HFFc6 (cell line): ENCODE data around the gene EVC2. TPM values are rescaled to one million over a fixed set of nuclear protein-coding genes. Genes with fewer than 3 reads are reported as not detected.

ENCODE experiments used
- DNase-seq: peaks from one replicate; pipeline ENCODE4 v3.0.0-alpha.2; 2018
- H3K27ac Mint-ChIP-seq: 2 replicates; pipeline ENCODE4 v1.8.0; 2020; ENCODE audit warnings: mild to moderate bottlenecking, mixed read lengths
- H3K27me3 Mint-ChIP-seq: 2 replicates; pipeline ENCODE4 v1.8.0; 2021; ENCODE audit warnings: mild to moderate bottlenecking, moderate library complexity, mixed read lengths; ENCODE audit not compliant: insufficient read depth
- H3K36me3 Mint-ChIP-seq: 2 replicates; pipeline ENCODE4 v1.8.0; 2021; ENCODE audit warnings: low read depth, mixed read lengths
- H3K4me1 Mint-ChIP-seq: 2 replicates; pipeline ENCODE4 v1.8.0; 2020; ENCODE audit warnings: low read depth, mixed read lengths
- H3K4me3 Mint-ChIP-seq: 2 replicates; pipeline ENCODE4 v1.8.0; 2020; ENCODE audit warnings: mild to moderate bottlenecking, moderate library complexity, mixed read lengths
- H3K9me3 Mint-ChIP-seq: 2 replicates; pipeline ENCODE4 v1.8.0; 2020; ENCODE audit warnings: mild to moderate bottlenecking, mixed read lengths
- total RNA-seq, 6 experiments: library from RNA; stranded (reverse); fragmentation: NEBNext Ultra II Directional; extraction: Animal tissue kit (Norgen Biotek cat#: 25700); gene quantifications; 2 replicates in 1 of 6; 3 replicates in 5 of 6; pipeline ENCODE4 v1.2.3, GENCODE V29; 2021
- TF ChIP-seq, protein P1 (sequence below): fragments of 200-600 bp; sonication (generic); IDR thresholded peaks from 2 replicates; pipeline ENCODE4 v1.5.0; 2021; ENCODE audit warnings: antibody characterized with exemption, mild to moderate bottlenecking

Gene EVC2
- total RNA-seq, 6 experiments from 2014 or later: 3.0 to 4.1 (median 3.8) TPM

DNA sequence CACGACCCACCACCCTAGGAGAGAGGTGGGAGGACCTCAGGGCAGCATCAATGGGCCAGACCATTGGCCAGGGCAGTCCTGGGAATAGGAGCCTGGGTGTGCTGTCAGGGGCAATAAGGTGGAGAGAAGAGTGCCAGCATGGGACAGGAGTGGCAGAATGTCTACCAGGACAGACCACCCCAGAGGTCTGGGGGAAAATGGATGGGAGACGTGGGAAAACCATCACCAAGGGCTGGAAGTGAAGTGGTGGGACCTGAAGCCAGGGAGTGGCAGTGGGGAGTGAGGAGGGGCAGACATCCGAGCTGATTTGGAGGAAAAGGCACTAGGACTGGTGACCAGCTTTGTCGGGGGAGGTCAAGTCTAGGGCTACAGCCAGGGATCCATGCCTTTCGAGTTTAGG lies 993 bp downstream of the EVC2 start:
- peak overlapping the region; percentile 78 for H3K27ac Mint-ChIP-seq

DNA sequence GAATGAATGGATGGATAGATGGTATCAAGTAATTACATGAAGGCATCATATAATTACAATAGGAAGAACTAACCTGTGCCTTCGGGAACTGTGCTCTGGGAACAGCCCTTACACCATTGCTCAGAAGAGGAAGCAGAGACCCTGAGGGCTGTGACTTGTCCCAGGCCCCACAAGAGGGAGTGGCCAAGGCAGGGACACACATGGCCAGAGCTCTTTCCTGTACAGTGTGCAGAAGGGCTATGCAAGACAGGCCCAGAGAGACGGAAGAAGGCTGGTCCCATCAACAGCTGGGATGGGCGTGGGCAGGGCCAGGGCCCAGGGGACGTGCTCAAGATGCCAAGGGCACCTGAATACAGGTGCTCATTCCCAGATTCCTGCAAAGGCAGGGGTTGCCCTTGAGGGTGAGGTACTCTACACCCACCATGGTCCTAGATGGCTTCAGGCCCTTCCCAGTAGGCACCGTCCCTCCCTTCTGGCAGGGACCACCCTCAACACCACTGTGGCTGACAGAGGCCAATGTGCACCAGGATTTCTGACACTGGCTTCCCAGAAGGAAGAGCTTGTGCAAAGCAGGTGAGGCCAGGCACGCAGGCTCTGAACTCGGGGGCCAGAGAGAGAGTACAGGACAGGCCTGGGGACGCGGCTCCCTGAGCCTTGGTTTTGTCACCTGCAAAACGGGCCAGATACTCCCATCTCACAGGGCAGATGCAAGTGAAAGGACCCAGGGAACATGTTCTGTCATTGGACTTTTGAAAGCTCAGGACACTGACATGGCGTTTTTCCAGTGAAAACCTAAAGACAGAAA lies 1.7 kb downstream of the EVC2 start:
- Mint-ChIP-seq H3K36me3 (peaks cover 19% of the 10 kb centered on the region), H3K27ac (peak overlapping the region; percentile 78; the same call in 1 of the 2 replicates), H3K9me3 (no peaks in the 10 kb centered on the region; the same call in 1 of the 2 replicates), H3K4me1 (peaks cover 34% of the 10 kb centered on the region), H3K27me3 (peaks cover 2% of the 10 kb centered on the region; the same call in 1 of the 2 replicates), H3K4me3 (peak overlapping the region; percentile 86)
- TF ChIP-seq, protein P1, sequence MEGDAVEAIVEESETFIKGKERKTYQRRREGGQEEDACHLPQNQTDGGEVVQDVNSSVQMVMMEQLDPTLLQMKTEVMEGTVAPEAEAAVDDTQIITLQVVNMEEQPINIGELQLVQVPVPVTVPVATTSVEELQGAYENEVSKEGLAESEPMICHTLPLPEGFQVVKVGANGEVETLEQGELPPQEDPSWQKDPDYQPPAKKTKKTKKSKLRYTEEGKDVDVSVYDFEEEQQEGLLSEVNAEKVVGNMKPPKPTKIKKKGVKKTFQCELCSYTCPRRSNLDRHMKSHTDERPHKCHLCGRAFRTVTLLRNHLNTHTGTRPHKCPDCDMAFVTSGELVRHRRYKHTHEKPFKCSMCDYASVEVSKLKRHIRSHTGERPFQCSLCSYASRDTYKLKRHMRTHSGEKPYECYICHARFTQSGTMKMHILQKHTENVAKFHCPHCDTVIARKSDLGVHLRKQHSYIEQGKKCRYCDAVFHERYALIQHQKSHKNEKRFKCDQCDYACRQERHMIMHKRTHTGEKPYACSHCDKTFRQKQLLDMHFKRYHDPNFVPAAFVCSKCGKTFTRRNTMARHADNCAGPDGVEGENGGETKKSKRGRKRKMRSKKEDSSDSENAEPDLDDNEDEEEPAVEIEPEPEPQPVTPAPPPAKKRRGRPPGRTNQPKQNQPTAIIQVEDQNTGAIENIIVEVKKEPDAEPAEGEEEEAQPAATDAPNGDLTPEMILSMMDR: no peak
- DNase-seq: no peak

More for the DNA sequence above, 993 bp downstream of the EVC2 start:
- H3K9me3 Mint-ChIP-seq: no peaks in the 10 kb centered on the region; the same call in 1 of the 2 replicates
- H3K36me3 Mint-ChIP-seq: peaks cover 14% of the 10 kb centered on the region
- H3K4me1 Mint-ChIP-seq: peaks cover 41% of the 10 kb centered on the region
- DNase-seq: no peak
- TF ChIP-seq, protein P1: no peak
- peak overlapping the region; percentile 86 for H3K4me3 Mint-ChIP-seq
- H3K27me3 Mint-ChIP-seq: peaks cover 2% of the 10 kb centered on the region; the same call in 1 of the 2 replicates

DNA sequence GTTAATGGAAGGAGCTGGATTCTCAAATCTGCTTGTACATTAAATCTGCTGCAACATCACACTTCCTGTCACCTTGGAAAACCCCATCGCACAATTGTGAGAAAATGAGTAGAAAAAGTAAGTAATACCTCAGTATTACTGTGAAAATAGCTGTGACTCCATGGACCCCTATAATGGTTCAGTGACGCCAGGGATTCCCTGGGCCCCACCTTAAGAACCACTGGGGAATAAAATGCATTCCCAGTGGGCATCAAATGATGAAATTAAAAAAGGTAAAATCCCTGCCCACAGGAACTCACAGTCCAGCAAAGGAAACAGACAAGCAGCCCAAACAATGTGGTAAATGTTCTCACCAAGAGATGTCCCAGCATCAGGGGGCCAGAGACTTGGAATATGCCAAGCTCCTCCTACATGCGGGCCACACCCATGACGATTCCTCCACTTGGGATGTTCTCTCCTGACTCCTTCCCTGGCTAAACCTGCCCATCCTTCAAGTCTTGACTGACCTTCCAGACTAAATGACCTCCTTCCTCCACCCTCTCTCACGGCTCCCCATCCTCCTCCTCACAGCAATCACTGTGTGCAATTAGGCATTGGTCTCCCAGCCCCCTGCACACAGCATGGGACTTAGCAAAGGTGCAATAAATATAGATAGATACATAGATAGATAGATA lies 2.6 kb downstream of the EVC2 start:
- Mint-ChIP-seq H3K9me3 (no peaks in the 10 kb centered on the region; the same call in 1 of the 2 replicates), H3K27me3 (peaks cover 2% of the 10 kb centered on the region; the same call in 1 of the 2 replicates)

DNA sequence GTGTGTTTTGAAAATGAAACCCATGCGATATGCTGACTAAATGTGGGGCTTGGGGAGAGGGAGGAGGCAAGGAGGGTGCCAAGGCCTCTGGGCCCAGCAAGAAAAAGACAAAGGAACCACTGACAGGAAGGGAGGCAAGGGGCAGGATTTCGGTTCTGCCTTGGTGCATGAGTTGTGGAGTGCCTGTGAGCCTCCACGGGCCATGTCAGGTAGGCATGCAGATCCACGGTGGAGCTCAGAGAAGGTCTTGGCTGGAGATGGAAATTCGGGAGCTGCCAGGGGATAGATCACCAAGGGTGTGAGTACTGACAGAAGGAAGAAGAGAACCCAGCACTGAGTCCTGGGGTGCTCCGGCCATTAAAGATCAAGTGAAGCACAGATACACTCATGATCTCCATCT lies 4.1 kb downstream of the EVC2 start:
- no peak overlapping the region for H3K27ac Mint-ChIP-seq
- no peak overlapping the region for H3K4me3 Mint-ChIP-seq

More for the DNA sequence above, 2.6 kb downstream of the EVC2 start:
- H3K27ac Mint-ChIP-seq: no peak overlapping the region
- TF ChIP-seq, protein P1: no peak
- H3K36me3 Mint-ChIP-seq: peaks cover 28% of the 10 kb centered on the region
- no peak for DNase-seq
- H3K4me1 Mint-ChIP-seq: peaks cover 30% of the 10 kb centered on the region
- H3K4me3 Mint-ChIP-seq: no peak overlapping the region

DNA sequence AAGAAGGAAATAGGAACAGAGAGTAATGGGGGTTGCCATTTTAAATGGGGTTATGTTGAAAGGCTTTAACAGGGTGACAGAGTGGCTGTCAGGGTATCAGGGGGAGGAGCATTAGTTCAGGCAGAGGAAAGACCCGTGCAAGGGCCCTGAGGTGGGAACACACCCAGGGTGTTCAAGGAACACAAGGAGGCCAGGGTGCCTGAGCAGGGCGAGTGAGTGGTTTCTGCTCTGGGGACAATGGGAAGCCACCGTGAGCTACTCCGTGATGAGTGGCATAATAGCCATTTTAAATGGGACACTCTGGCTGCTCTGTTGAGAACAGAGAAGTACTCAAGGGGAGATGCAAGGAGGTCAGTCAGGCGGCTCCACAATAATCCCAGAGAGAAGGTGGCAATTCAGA lies 4.5 kb downstream of the EVC2 start:
- Mint-ChIP-seq H3K27me3 (no peaks in the 10 kb centered on the region), H3K36me3 (peaks cover 32% of the 10 kb centered on the region), H3K4me1 (peaks cover 16% of the 10 kb centered on the region), H3K4me3 (no peak overlapping the region), H3K27ac (no peak overlapping the region), H3K9me3 (no peaks in the 10 kb centered on the region; the same call in 1 of the 2 replicates)
- TF ChIP-seq, protein P1: no peak
- DNase-seq: no peak

More for the DNA sequence above, 4.1 kb downstream of the EVC2 start:
- Mint-ChIP-seq H3K36me3 (peaks cover 30% of the 10 kb centered on the region), H3K4me1 (peaks cover 16% of the 10 kb centered on the region), H3K27me3 (no peaks in the 10 kb centered on the region), H3K9me3 (no peaks in the 10 kb centered on the region; the same call in 1 of the 2 replicates)
- TF ChIP-seq, protein P1: no peak
- DNase-seq: no peak
